Activated CD8-positive, alpha-beta memory T cell treated with anti-CD3 and anti-CD28 coated beads for 48 hours (primary cell): Measurements from ENCODE around the gene S100A3.

Experiments
- DNase-seq, 3 experiments: peaks; one replicate each; pipeline ENCODE4 v3.0.0-alpha.2; 2020; ENCODE audit warnings: low read depth in 2 of 3, low spot score in 2 of 3

S100A3 gene

DNA sequence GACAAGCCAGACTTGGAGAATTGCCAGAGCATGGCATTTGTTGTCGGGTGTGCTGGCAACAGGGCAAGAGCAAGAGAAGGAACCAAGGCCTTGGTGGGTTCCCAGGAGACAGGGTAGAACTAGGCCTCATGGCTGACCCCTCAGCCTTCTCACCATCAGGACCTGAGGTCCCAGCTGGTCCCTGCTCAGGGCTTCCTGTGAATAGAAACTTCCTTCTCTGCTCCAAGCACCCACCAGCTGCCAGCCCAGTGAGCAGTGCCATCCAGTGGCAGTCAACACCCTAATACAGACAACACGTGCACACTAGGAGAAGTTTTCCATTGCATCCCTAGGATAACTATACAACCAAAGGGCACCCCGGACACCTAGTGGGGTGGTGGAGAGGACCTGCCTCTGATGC lies 36.0 kb downstream of the S100A3 start:
- no peak for DNase-seq

DNA sequence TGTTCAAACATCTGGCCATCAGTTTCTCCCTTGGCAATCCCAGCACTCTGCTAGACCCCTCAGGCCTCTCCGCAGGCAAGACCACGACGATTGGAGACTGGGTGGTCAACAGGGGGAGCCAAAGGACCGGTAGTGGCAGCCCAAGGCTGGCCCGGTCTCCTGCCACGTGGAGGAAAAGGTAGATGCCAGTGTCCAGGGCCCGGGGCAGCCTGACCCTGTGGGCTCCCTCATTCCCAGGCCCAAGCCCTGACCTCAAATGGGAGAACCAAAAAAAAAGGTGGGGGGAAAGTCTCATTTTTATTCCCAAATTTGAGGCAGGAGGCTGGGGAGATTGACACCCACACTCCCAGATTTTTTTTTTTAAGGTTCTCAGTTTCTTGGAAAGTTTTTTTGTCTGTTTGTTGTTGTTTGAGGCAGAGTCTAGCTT lies 38.1 kb downstream of the S100A3 start:
- peak; percentile 51 to 72 (median 70) for DNase-seq

GRCh38 chr1:153509729-153510354 lies 39.2 kb downstream of the S100A3 start:
- peak in 2 of 3 experiments; percentile 33 to 55 for DNase-seq

- no peak for DNase-seq
These were observed 40.0 kb downstream of the S100A3 start for GRCh38 chr1:153509036-153509435.

- no peak for DNase-seq
These were observed 41.0 kb downstream of the S100A3 start for GRCh38 chr1:153507926-153508583.

DNA sequence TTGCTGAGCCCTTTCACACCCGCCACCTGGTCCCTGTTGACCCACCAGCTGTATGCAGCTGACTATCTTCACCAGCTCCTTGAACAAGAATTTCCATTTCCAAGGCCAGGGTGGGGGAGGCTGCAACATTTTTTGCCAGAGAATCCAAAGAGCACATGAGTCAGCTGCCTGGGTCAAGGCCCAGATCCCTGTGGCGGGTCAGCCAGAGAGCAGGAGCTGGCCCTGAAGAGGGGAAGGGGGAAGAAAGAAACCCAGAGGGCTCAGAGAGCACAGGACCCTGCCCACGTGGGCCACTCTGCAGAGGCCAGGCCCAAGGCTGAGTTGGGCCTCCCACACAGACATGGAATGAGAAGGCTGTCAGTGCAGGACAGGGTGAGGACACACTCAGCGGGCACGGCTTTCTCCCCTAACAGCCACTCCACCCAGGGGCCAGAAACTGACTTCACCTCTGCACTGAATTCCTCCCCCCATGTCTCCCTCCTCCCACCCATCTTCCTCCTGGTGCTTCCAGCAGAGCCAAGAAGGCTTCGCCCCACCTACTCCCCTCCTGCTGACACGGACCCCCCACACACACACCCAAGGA lies 42.1 kb downstream of the S100A3 start:
- no peak for DNase-seq

GRCh38 chr1:153506386-153506785 lies 42.7 kb downstream of the S100A3 start:
- DNase-seq: no peak

DNA sequence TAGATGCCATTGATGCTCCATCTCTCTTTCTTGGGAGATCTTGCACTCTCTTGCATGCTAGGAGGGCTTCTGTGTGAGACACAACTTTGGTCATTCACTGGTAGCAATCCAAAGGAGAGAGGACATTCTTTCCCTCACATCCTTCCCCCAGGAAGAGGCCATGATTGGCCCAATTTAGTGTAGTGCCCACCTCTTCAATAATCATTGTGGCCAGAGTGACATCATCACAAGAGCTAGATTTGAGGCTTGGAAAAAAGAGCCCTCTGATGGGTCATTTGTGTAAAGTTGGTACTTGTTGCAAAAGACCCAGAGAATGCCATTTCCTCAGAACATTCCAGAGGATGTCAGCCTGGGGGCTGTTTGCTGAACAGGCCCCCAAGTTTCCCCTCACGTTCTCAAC lies 43.5 kb downstream of the S100A3 start:
- DNase-seq: no peak

GRCh38 chr1:153503766-153504165 lies 45.3 kb downstream of the S100A3 start:
- no peak for DNase-seq

DNA sequence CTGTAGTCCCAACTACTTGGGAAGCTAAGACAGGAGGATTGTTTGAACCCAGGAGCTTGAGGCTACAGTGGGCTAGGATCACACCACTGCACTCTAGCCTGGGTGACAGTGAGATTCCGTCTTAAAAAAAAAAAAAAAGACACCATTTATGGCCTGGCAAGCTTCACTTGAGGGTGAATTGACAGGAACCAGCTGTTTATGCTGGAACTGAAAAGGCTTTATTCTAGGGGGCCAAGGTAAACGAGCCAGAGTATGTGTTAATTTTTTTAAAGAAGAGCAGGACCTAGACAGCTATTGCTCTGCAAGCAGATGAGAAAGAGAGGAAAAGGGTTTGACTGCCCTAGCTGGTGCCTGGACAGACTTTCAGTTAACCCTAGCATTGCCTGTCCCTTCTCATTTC lies 50.3 kb downstream of the S100A3 start:
- DNase-seq: no peak
